ENCODE measurements around the gene RCAN3.

DNA sequence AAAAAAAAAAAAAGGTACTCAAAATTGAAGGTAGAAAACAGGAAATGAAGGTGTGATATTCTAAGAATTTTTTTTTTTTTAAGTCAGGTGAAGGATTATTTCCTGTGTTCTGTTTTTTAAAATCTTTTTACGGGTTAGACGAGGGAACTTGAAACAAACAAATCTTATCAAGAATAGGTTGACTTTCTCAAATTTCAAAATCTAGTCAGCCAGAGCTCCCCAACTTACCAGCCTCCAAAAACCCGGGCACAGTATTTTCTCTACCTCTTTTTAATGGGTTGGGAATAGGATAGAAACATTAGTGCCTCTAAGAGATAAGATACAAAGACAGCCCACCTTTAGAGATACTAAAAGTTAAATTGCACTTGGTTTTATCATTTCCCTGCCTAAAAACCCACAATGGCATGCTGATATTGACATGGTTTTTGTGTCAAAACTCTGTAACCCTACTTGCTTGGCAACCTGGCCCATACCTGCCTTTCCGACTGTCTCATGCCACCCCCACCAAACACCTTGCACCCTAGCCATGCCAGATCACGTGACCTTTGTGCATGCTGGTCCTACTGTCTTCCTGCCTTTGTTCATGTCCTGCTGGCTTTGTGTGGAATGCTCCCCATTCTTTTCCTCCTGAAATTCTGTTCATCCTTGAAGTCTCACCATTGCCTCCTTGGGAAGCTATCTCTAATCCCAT, 4.2 kb downstream of the RCAN3 start:
- TF ChIP-seq POLR2A (IDR thresholded peaks at IDR 0.05; ENCODE audit: insufficient read depth in 1 of 2, low read depth in 2 of 2, low read length in 2 of 2) (no peak), ASH2L (IDR thresholded peaks at IDR 0.05; ENCODE audit: insufficient read length, low read depth, low read length) (no peak), ZBTB1 (CRISPR knock-in tag; IDR thresholded peaks at IDR 0.05; ENCODE audit: borderline replicate concordance) (no peak), HOXD1 (CRISPR knock-in tag; IDR thresholded peaks at IDR 0.05) (no peak), TCF12 (IDR thresholded peaks at IDR 0.05) (no peak), TCF12 (CRISPR knock-in tag; IDR thresholded peaks at IDR 0.05) (no peak), ZNF383 (CRISPR knock-in tag; IDR thresholded peaks at IDR 0.05; ENCODE audit: borderline replicate concordance) (no peak)

Data from HepG2 (cell line).